ENCODE results near the gene CMAS.

DNA sequence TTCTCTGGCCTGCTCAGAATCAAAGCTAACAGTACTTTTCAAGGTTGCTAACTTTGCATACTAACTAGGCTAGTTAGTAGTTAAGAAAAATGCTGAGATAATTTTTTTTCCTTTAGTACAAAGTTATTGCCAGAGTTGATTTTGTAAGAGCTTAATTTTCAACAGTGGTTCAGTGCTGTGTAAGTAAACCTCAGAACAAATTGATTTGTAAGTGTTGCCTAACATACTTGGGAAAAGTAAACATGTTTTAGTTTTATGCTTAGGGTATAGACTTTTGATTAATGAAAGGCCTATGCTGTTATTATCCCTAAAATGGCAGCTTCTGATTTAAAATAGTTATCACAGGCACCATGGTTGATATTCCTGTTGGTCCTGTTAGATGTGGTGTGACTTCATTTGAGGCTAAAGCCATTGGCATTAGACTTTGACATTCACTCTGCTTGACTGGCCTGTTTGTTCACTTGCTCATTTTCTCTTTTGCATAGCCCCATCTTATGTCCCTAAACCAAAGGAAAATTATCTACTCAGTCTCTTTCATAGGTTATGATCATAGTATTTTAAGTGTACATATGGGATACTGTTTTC is 5.2 kb downstream of the CMAS start:
- TF ChIP-seq, protein P1, sequence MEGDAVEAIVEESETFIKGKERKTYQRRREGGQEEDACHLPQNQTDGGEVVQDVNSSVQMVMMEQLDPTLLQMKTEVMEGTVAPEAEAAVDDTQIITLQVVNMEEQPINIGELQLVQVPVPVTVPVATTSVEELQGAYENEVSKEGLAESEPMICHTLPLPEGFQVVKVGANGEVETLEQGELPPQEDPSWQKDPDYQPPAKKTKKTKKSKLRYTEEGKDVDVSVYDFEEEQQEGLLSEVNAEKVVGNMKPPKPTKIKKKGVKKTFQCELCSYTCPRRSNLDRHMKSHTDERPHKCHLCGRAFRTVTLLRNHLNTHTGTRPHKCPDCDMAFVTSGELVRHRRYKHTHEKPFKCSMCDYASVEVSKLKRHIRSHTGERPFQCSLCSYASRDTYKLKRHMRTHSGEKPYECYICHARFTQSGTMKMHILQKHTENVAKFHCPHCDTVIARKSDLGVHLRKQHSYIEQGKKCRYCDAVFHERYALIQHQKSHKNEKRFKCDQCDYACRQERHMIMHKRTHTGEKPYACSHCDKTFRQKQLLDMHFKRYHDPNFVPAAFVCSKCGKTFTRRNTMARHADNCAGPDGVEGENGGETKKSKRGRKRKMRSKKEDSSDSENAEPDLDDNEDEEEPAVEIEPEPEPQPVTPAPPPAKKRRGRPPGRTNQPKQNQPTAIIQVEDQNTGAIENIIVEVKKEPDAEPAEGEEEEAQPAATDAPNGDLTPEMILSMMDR (IDR thresholded peaks at IDR 0.05; ENCODE audit: low read depth, low read length): no peak
- no peak for TF ChIP-seq POLR2A (IDR thresholded peaks at IDR 0.05; ENCODE audit: extremely low read depth, insufficient read length)

Data from NB4 (cell line).